Activated T-cell treated with anti-CD3 and anti-CD28 coated beads for 48 hours (primary cell): Measurements from ENCODE around the gene GNAQ.

Experiments
- DNase-seq: peaks from one replicate; pipeline ENCODE4 v3.0.0-alpha.2; 2020; ENCODE audit warnings: low read depth

Gene GNAQ

GRCh38 chr9:77969083-77969482, 62.5 kb downstream of the GNAQ start:
- DNase-seq, result no peak

DNA sequence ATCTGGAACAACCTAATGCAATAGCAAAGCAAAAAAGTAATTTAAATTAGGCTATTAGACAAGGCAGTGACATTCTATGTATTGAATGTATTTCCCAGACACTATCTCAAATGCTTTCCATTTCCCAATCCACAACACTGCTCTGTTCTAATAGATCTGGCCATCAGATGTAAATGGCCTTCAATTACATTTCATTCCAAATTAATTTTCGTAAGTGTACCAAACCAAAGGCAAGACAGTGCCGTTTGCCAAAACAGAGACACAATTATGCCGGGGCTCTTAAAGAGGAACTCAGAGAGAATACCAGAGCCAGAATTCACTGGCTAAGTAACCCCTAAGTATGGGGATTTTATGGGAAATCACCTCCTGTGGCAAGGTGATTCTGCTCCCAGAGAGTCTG, 63.1 kb downstream of the GNAQ start:
- no peak for DNase-seq

DNA sequence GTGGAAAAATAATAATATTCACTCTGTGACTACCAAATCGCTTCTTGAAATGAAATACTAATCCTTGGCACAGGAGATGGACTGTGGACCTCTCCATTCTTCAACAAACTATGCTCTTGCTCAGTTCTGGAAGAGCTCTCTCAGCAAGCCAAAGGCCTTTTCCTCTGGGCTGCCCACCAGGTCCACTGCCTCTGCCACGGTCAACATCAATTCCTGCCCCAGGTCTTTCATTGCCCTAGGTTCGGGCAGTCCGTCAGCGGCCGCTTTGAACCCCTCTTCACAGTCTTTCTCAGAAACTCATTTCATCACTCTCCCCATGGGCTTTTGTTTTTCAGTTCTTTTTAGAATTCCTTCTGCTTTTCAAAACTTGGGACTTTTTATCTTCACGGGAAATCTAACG, 64.9 kb downstream of the GNAQ start:
- DNase-seq, result no peak

GRCh38 chr9:77965445-77966123, 66.0 kb downstream of the GNAQ start:
- no peak for DNase-seq

DNA sequence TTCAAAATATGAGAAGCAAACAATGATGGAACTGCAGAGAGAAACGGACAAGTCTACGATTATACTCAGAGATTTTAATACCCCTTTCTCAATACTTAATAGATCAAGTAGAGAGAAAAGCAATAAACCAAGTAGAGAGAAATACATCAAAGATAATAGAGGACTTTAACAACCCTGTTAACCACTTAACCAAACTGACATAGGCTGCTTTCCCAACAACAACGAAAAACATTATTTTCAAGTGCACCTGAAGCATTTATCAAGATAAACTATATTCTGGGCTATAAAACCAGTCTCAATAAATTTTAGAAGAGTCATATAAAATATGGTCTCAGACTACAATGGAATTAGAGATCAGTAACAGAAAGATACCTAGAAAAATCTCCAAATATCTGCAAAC, 67.4 kb downstream of the GNAQ start:
- DNase-seq, result no peak

- no peak for DNase-seq
Measured at GRCh38 chr9:77961541-77961940, 70.1 kb downstream of the GNAQ start.

- no peak for DNase-seq
Measured at GRCh38 chr9:77960356-77961153, 71.1 kb downstream of the GNAQ start.

- DNase-seq, result no peak
Measured at GRCh38 chr9:77959803-77960202, 71.8 kb downstream of the GNAQ start.

GRCh38 chr9:77957652-77958051, 74.0 kb downstream of the GNAQ start:
- no peak for DNase-seq

DNA sequence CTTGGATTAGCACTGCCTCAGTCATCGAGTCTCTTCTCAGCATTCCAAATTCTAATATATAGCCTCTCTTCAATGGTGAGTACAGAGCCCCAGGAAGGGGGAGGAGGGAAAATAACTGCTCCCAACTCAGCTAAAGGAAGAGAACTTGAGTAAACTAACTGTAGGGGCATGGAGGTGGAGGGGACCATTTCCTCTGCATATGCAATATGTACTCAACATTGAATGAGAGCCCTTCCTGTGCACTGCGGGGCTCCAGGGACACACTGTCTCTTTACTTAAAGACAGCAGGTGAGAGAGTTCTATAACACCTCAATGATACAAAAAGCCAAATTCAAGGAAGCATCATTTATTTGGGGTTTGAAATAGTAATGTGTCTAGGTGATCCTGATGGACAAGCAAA, 75.1 kb downstream of the GNAQ start:
- no peak for DNase-seq

DNA sequence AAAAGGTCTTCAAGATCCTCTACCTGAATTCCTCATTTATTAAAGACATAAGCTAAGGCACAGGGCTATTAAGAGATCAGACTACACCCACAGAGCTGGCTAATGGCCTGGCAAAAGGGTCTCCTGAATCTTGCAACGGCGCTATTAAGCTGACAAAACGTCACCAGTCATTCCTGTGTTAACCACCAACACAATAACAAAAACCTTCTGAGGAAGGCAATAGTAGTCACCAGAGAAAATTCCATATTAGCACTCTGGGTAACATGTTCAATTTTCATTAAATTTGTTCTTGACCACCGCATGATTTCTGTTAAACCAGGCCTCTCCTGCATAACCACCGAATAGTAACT, 77.0 kb downstream of the GNAQ start:
- no peak for DNase-seq

DNA sequence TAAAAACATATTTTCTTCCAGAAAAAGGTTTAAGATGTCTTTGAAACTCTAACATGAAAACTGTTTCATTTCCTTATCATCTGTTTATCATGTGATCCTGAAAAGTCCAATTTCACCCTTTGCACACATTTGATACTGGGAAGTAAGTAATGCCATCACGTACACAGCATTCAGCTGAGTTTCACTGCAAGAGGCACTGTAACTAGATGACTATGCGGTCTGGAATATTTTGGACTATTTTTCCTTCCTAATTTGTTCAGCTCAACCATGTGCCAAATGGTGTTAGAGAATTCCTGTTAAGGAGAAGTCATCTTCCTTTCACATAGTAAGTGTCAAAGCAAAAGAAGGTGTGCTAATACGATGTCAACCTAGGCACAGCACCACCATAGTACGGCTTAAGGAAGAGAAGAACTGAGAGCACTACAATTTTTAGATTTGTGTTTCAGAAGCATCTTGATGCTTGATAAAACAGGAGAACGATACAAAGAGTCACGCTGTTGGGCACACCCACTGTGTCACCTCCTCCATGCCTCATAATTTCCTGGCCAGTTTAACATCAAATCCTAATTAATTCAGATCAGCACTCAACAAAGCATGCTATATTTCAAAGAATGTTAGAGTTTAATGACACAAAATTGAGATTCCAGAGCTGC, 77.5 kb downstream of the GNAQ start:
- DNase-seq, result no peak

GRCh38 chr9:77953590-77953989, 78.0 kb downstream of the GNAQ start:
- DNase-seq, result no peak

DNA sequence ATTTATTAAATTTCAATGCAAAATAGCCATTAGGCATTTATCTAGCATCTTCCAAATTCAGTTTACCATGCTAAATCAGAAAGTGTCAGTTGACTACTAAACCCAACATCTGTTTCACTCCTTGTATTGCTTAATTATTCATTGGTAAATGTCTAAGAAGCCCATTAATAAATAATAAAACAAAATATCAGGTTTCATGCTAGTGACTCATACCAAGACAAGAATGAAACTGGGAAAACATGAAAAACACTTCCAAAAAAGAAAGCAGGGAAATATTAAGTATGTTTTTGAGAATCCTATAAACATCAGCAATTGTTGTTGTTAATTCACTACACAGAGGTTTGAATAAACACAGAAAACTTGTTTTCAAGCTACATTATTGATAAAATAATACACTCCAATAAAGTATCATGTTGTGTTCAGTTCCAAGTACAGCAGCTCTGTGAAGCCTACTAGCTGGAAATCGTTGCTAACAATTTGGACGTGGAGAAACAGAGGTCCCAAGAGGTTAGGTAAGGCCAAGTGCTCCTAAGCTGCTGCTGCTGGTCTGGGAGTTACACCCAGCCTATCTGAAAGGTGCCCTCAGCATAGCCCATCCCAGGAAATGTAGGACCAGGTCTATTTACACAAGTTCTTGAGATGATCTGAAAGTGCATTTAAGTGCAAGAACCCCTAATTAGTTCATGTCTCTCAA, 78.8 kb downstream of the GNAQ start:
- no peak for DNase-seq

DNA sequence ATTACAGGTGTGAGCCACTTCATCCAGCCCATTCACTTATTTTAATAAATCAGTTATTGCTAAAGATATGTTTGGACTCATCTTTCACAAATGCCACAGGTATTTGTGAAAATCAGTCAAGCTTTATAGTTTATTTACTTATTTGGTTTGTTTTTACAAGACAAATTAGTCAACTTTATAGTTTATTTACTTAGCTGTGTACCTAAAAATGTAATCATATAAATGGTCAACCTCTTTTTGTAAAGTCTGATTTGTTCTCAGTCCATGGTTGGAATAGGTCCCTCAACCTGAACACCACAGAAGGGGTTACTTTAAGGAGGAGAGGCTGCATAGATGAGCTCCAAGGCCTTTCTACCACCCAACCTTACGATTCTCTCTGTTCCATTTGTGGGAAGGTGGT, 80.2 kb downstream of the GNAQ start:
- no peak for DNase-seq

- DNase-seq, result no peak
Measured at GRCh38 chr9:77949751-77950436, 81.7 kb downstream of the GNAQ start.

DNA sequence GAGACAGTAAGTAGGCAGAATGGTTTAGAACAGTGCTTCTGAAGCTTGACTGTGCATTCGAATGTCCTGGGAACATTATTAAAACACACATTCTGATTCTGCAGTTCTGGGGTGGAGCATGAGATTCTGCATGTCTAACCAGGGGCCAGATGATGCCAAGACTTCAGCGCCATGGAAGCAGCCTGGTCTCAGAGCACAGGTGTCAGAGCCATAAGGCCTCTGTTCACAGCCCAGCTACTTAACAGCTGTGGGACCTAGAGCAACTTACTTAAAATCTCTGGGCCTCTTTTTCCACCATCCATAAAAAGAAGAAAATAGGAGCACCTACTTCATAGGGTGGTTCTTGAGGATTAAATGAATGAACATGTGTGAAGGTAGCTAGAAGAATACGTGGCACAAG, 84.0 kb downstream of the GNAQ start:
- no peak for DNase-seq

GRCh38 chr9:77946969-77947620, 84.5 kb downstream of the GNAQ start:
- DNase-seq, result no peak

DNA sequence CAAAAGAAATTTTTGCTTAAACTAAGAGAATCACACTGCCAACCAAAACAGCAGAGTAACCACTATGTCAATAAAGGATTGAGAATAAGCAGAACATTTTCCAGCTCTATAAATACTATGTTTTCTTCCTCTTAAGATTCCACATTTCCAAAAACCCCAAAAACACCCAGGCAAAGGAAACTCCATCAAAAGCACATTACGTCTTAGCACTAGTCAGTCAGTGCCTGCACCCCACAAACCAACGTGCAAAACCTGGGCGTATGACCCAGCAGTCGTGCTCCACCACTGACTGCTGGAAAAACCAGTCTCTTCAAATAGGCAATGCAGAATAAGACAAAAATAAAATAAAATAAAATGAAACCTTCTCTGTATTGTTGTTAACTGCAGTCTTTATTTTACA, 85.3 kb downstream of the GNAQ start:
- DNase-seq, result no peak

DNA sequence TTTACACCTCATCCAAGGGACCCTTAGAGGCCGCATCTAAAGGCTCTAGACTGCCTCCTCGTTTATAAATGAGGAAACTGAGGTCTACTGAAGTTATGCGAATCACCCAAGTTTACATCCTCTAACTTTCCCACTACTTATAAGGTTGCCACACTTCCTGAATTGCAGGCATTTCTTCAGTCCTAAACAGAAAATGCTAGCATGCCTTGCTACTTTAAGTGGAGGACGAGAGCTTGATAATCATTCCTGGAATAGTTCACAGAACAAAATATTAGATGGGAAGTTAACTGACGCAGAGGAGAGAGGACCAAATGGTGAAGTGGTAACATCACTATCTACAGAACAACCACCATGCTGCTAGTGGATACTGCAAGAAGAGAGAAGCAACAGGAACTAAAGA, 85.8 kb downstream of the GNAQ start:
- DNase-seq, result no peak

DNA sequence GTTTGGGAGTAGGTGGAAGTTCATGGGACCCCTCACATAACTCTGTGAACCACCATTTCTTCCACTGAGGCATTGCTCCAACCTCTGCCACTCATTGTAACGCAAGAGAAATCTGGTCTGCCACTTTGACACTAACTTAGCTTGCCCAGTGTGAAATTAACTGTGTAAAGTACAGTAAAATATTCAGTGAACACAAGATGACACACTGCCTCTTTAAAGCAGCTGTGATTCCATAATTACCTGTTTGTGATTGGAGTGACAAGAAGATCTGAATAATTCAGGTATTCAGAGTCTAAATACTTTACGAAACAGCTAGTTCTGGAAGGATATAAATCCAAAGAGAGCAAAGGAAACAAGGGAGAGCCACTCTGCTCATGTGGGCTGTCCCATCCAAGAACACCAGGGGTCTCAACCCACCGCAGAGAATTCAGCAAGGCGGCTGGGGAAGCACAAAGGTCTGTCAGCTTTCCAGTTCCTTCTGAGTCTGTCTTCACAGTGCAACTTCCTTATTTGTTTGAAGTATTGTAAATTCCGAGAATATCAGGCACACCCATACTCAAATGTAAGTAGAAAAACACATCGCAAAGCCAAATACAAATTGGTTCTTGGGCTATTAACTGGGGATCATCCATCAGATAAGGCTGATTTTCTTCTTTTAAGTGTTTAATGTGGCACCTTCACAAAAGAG, 86.9 kb downstream of the GNAQ start:
- no peak for DNase-seq
